Upper lobe of left lung (tissue), 6 donors: ENCODE data around the gene ENG. TPM values are rescaled to one million over a fixed set of nuclear protein-coding genes. Genes with fewer than 3 reads are reported as not detected.
A peak's percentile ranks its signal among the peaks of the same experiment; 100 is the strongest.

ENCODE experiments used
- ATAC-seq, 2 donors: fragments of 200-7000 bp; cut with Tn5 transposase; one replicate each; pipeline ENCODE4 v1.9.1; 2022; ENCODE audit warnings: mild to moderate bottlenecking in 2 of 2, moderate library complexity in 2 of 2; ENCODE audit not compliant: low FRiP score in 2 of 2
- DNase-seq, 2 donors: peaks; one replicate each; pipeline ENCODE4 v3.0.0-alpha.2; 2019 to 2020
- H3K27ac ChIP-seq, 4 donors: fragments of 200-600 bp; sonication (generic); one replicate each; pipeline ENCODE4 v1.5.1; 2016 to 2019
- H3K27me3 ChIP-seq, 4 donors: fragments of 200-600 bp; sonication (generic); one replicate each; pipeline ENCODE4 v1.5.1; 2017 to 2019
- H3K36me3 ChIP-seq, 4 donors: fragments of 200-600 bp; sonication (generic); one replicate each; pipeline ENCODE4 v1.5.1; 2016 to 2019
- H3K4me1 ChIP-seq, 4 donors: fragments of 200-600 bp; sonication (generic); one replicate each; pipeline ENCODE4 v1.5.1; 2018 to 2019
- H3K4me3 ChIP-seq, 4 donors: fragments of 200-600 bp; sonication (generic); one replicate each; pipeline ENCODE4 v1.5.1; 2017 to 2019; ENCODE audit warnings: mild to moderate bottlenecking in 2 of 4, moderate library complexity in 1 of 4
- H3K9me3 ChIP-seq, 4 donors: fragments of 200-600 bp; sonication (generic); one replicate each; pipeline ENCODE4 v1.5.1; 2018 to 2019
- CTCF ChIP-seq, 6 experiments: fragments of 450-650 bp in 4 of 6; fragments of 200-600 bp in 2 of 6; sonication (generic) in 2 of 6; IDR thresholded peaks; one replicate each; pipeline ENCODE4 v1.5.1; 2016 to 2019; ENCODE audit warnings: antibody characterized with exemption in 6 of 6
- EP300 ChIP-seq, 4 donors: sonication (generic); formaldehyde crosslinking; IDR thresholded peaks; one replicate each; pipeline ENCODE4 v1.5.1; 2017; ENCODE audit warnings: antibody characterized with exemption in 4 of 4, control low read depth in 2 of 4
- POLR2A ChIP-seq, 4 donors: fragments of 450-650 bp; IDR thresholded peaks; one replicate each; pipeline ENCODE4 v1.5.1; 2016 to 2017; ENCODE audit warnings: antibody characterized with exemption in 4 of 4, mild to moderate bottlenecking in 2 of 4
- POLR2AphosphoS5 ChIP-seq, 2 donors: sonication (generic); formaldehyde crosslinking; IDR thresholded peaks; one replicate each; pipeline ENCODE4 v1.5.1; 2017; ENCODE audit warnings: antibody characterized with exemption in 2 of 2
- WGBS, 2 donors: methylation state at CpG; one replicate each; pipeline ENCODE4 v1.1.5; 2017 to 2018; 5-methylcytosine and 5-hydroxymethylcytosine counted together
- total RNA-seq, 6 donors: library from RNA; depleted of rRNA in 4 of 6; stranded (reverse); fragments of >200 nt in 4 of 6; gene quantifications; one replicate each; pipeline versions ENCODE4 v1.1.0 to v1.2.1, GENCODE V29; 2016 to 2021
- donor health status: DM: no; HTN: no; CAD: no; lungs with moderate emphysema.
- donor health status: DM: no; HTN: yes; CAD: no; lungs with severe emphysema.

ENG gene
- total RNA-seq, 6 donors from 2014 or later: 45.7 to 378 (median 178) TPM

DNA sequence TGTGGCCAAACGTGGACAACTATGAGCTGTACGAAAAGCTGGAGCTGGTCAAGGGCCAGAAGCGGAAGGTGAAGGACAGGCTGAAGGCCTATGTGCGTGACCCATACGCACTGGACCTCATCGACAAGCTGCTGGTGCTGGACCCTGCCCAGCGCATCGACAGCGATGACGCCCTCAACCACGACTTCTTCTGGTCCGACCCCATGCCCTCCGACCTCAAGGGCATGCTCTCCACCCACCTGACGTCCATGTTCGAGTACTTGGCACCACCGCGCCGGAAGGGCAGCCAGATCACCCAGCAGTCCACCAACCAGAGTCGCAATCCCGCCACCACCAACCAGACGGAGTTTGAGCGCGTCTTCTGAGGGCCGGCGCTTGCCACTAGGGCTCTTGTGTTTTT is 65.3 kb downstream of the ENG start:
- peak overlapping the region in 1 of 4 donors; percentile 27 for H3K27ac ChIP-seq
- WGBS, 2 donors: 89 to 92% methylated on average over 19 to 25 of the region's 25 CpGs
- H3K9me3 ChIP-seq: no peaks in the 10 kb centered on the region
- H3K4me1 ChIP-seq: peaks cover 28 to 59% (median 35%) of the 10 kb centered on the region in 4 donors
- ATAC-seq (no peak), DNase-seq (no peak)
- no peaks in the 10 kb centered on the region for H3K27me3 ChIP-seq
- TF ChIP-seq POLR2A (IDR thresholded peaks at IDR 0.05) (no peak), CTCF (IDR thresholded peaks at IDR 0.05) (no peak), EP300 (IDR thresholded peaks at IDR 0.05) (no peak), POLR2AphosphoS5 (IDR thresholded peaks at IDR 0.05) (no peak)
- peaks cover 39 to 71% (median 60%) of the 10 kb centered on the region in 4 donors for H3K36me3 ChIP-seq
- H3K4me3 ChIP-seq: no peak overlapping the region

DNA sequence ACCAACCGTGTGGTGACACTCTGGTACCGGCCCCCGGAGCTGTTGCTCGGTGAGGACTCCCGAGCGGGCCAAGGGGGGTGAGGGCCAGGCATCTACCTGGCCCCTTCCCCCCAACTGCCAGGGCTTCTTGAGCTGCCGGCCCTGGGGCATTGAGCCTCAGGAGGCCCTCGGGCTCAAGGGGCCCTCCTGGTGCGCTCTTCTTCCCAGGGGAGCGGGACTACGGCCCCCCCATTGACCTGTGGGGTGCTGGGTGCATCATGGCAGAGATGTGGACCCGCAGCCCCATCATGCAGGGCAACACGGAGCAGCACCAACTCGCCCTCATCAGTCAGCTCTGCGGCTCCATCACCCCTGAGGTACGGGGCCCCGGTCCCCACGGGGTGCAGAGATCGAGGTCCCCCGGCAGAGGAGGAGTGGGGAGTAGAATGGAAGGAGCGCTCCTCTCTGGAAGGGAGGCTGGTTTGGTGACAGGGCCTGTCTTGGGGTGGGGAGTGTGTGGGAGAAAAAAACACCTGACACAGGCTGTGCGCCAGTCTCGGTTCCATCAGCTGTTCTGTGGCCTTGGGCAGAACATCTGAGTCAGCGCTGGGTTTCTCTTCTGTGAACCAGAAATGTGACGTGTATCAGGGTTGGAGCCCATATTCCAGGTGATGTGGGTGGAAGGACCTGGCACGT is 66.0 kb downstream of the ENG start:
- H3K9me3 ChIP-seq: no peaks in the 10 kb centered on the region
- H3K27ac ChIP-seq: peak overlapping the region in 2 of 4 donors; percentile 11 to 19
- DNase-seq: no peak
- H3K4me1 ChIP-seq: peaks cover 30 to 60% (median 36%) of the 10 kb centered on the region in 4 donors
- H3K27me3 ChIP-seq: no peaks in the 10 kb centered on the region
- H3K36me3 ChIP-seq: peaks cover 39 to 67% (median 58%) of the 10 kb centered on the region in 4 donors
- ATAC-seq: no peak
- TF ChIP-seq EP300 (IDR thresholded peaks at IDR 0.05) (no peak), POLR2A (IDR thresholded peaks at IDR 0.05) (no peak), POLR2AphosphoS5 (IDR thresholded peaks at IDR 0.05) (no peak), CTCF (IDR thresholded peaks at IDR 0.05) (no peak)
- 90 to 95% methylated on average over 6 to 26 of the region's 26 CpGs for WGBS, 2 donors
- H3K4me3 ChIP-seq: no peak overlapping the region

- ATAC-seq (no peak), DNase-seq (no peak)
- Histone ChIP-seq H3K27ac (peak overlapping the region; percentile 93 to 98 (median 96)), H3K9me3 (no peaks in the 10 kb centered on the region), H3K4me1 (peaks cover 37 to 66% (median 42%) of the 10 kb centered on the region in 4 donors), H3K4me3 (peak overlapping the region; percentile 88 to 100 (median 100)), H3K27me3 (no peaks in the 10 kb centered on the region), H3K36me3 (peaks cover 39 to 52% (median 47%) of the 10 kb centered on the region in 4 donors)
- TF ChIP-seq POLR2A (IDR thresholded peaks at IDR 0.05) (no peak), EP300 (IDR thresholded peaks at IDR 0.05) (no peak), CTCF (IDR thresholded peaks at IDR 0.05) (peak in 4 of 6 experiments; percentile 32 to 56 (median 48)), POLR2AphosphoS5 (IDR thresholded peaks at IDR 0.05) (no peak)
- WGBS, 2 donors: 1 to 2% methylated on average over 12 of the region's 12 CpGs
Observed at GRCh38 chr9:127786773-127787104, 67.7 kb downstream of the ENG start.

- Histone ChIP-seq H3K36me3 (peaks cover 34 to 46% (median 41%) of the 10 kb centered on the region in 4 donors), H3K4me3 (peak within 1 kb of the TSS; percentile 88 to 100 (median 100)), H3K4me1 (peaks cover 37 to 66% (median 42%) of the 10 kb centered on the region in 4 donors), H3K27ac (peak within 1 kb of the TSS; percentile 93 to 98 (median 96)), H3K27me3 (no peaks in the 10 kb centered on the region), H3K9me3 (no peaks in the 10 kb centered on the region)
- whole genome bisulfite sequencing, 2 donors: 0% methylated on average over 1 to 30 of the region's 75 CpGs
- DNase-seq (peak; percentile 89 to 99), ATAC-seq (peak; percentile 80 to 88)
- TF ChIP-seq POLR2AphosphoS5 (IDR thresholded peaks at IDR 0.05) (peak; percentile 87 to 88), CTCF (IDR thresholded peaks at IDR 0.05) (peak in 1 of 6 experiments; percentile 28), POLR2A (IDR thresholded peaks at IDR 0.05) (peak in 3 of 4 donors; percentile 60 to 93 (median 83)), EP300 (IDR thresholded peaks at IDR 0.05) (no peak)
Observed at GRCh38 chr9:127785933-127786772, 68.3 kb downstream of the ENG start, which contains the start of gene CDK9. Gene CDK9, plus strand, starts transcription at chr9:127786034. Its CDS starts 115 bp downstream, at chr9:127786149.
